IPS-15b (cell line): ENCODE data around the gene NEDD4L.

Source experiments
- H3K27me3 ChIP-seq: one replicate; pipeline ENCODE4 v1.6.1; 2013; ENCODE audit warnings: low read length; ENCODE audit not compliant: control insufficient read depth, insufficient read depth
- H3K36me3 ChIP-seq: one replicate; pipeline ENCODE4 v1.6.1; 2013; ENCODE audit warnings: low read length; ENCODE audit not compliant: control insufficient read depth, insufficient read depth
- H3K4me1 ChIP-seq: one replicate; pipeline ENCODE4 v1.6.1; 2013; ENCODE audit warnings: mild to moderate bottlenecking, low read length; ENCODE audit not compliant: control insufficient read depth, insufficient read depth
- H3K4me3 ChIP-seq: one replicate; pipeline ENCODE4 v1.5.1; 2013; ENCODE audit warnings: low read depth, low read length
- H3K9ac ChIP-seq: one replicate; pipeline ENCODE4 v1.6.1; 2013; ENCODE audit warnings: low read depth, mild to moderate bottlenecking, low read length
- H3K9me3 ChIP-seq: one replicate; pipeline ENCODE4 v1.6.1; 2013; ENCODE audit warnings: mild to moderate bottlenecking, low read length; ENCODE audit not compliant: control insufficient read depth, insufficient read depth

The NEDD4L gene

GRCh38 chr18:58013241-58014211 lies 30.5 kb upstream of the NEDD4L start:
- H3K4me1 ChIP-seq: peaks cover 9% of the 10 kb centered on the region
- no peaks in the 10 kb centered on the region for H3K9me3 ChIP-seq
- H3K4me3 ChIP-seq: no peak overlapping the region
- no peak overlapping the region for H3K9ac ChIP-seq
- no peaks in the 10 kb centered on the region for H3K27me3 ChIP-seq
- no peaks in the 10 kb centered on the region for H3K36me3 ChIP-seq

- Histone ChIP-seq H3K9me3 (no peaks in the 10 kb centered on the region), H3K9ac (no peak overlapping the region), H3K36me3 (no peaks in the 10 kb centered on the region), H3K4me3 (no peak overlapping the region), H3K27me3 (no peaks in the 10 kb centered on the region), H3K4me1 (peaks cover 9% of the 10 kb centered on the region)
Observed at GRCh38 chr18:58015065-58015780, 28.8 kb upstream of the NEDD4L start.

GRCh38 chr18:58017267-58017666 lies 26.8 kb upstream of the NEDD4L start:
- Histone ChIP-seq H3K4me1 (peaks cover 9% of the 10 kb centered on the region), H3K4me3 (no peak overlapping the region), H3K9me3 (no peaks in the 10 kb centered on the region), H3K27me3 (no peaks in the 10 kb centered on the region), H3K36me3 (no peaks in the 10 kb centered on the region), H3K9ac (no peak overlapping the region)

GRCh38 chr18:58020567-58021107 lies 23.4 kb upstream of the NEDD4L start:
- no peak overlapping the region for H3K4me3 ChIP-seq
- H3K4me1 ChIP-seq: peaks cover under 1% of the 10 kb centered on the region
- H3K27me3 ChIP-seq: no peaks in the 10 kb centered on the region
- no peaks in the 10 kb centered on the region for H3K36me3 ChIP-seq
- no peaks in the 10 kb centered on the region for H3K9me3 ChIP-seq
- no peak overlapping the region for H3K9ac ChIP-seq

GRCh38 chr18:58021504-58021903 lies 22.5 kb upstream of the NEDD4L start:
- Histone ChIP-seq H3K4me3 (no peak overlapping the region), H3K4me1 (peaks cover 7% of the 10 kb centered on the region), H3K27me3 (no peaks in the 10 kb centered on the region), H3K36me3 (no peaks in the 10 kb centered on the region), H3K9ac (no peak overlapping the region), H3K9me3 (no peaks in the 10 kb centered on the region)

GRCh38 chr18:58023108-58023507 lies 20.9 kb upstream of the NEDD4L start:
- Histone ChIP-seq H3K4me1 (peaks cover 7% of the 10 kb centered on the region), H3K9ac (no peak overlapping the region), H3K27me3 (no peaks in the 10 kb centered on the region), H3K4me3 (no peak overlapping the region), H3K36me3 (no peaks in the 10 kb centered on the region), H3K9me3 (no peaks in the 10 kb centered on the region)

- H3K9me3 ChIP-seq: no peaks in the 10 kb centered on the region
- peaks cover 7% of the 10 kb centered on the region for H3K4me1 ChIP-seq
- H3K27me3 ChIP-seq: no peaks in the 10 kb centered on the region
- no peaks in the 10 kb centered on the region for H3K36me3 ChIP-seq
- no peak overlapping the region for H3K4me3 ChIP-seq
- H3K9ac ChIP-seq: no peak overlapping the region
Observed at GRCh38 chr18:58024139-58024538, 19.9 kb upstream of the NEDD4L start.

- Histone ChIP-seq H3K9ac (no peak overlapping the region), H3K4me1 (peaks cover 7% of the 10 kb centered on the region), H3K36me3 (no peaks in the 10 kb centered on the region), H3K27me3 (no peaks in the 10 kb centered on the region), H3K4me3 (no peak overlapping the region), H3K9me3 (no peaks in the 10 kb centered on the region)
Observed at GRCh38 chr18:58025205-58025604, 18.8 kb upstream of the NEDD4L start.

GRCh38 chr18:58025733-58026132 lies 18.3 kb upstream of the NEDD4L start:
- Histone ChIP-seq H3K9me3 (no peaks in the 10 kb centered on the region), H3K36me3 (no peaks in the 10 kb centered on the region), H3K4me1 (peaks cover 7% of the 10 kb centered on the region), H3K9ac (no peak overlapping the region), H3K27me3 (no peaks in the 10 kb centered on the region), H3K4me3 (no peak overlapping the region)

GRCh38 chr18:58026395-58026794 lies 17.6 kb upstream of the NEDD4L start:
- H3K9ac ChIP-seq: no peak overlapping the region
- peaks cover 7% of the 10 kb centered on the region for H3K4me1 ChIP-seq
- H3K36me3 ChIP-seq: no peaks in the 10 kb centered on the region
- H3K9me3 ChIP-seq: no peaks in the 10 kb centered on the region
- no peak overlapping the region for H3K4me3 ChIP-seq
- H3K27me3 ChIP-seq: no peaks in the 10 kb centered on the region

GRCh38 chr18:58026857-58027256 lies 17.2 kb upstream of the NEDD4L start:
- Histone ChIP-seq H3K4me3 (no peak overlapping the region), H3K4me1 (peaks cover 7% of the 10 kb centered on the region), H3K9ac (no peak overlapping the region), H3K27me3 (no peaks in the 10 kb centered on the region), H3K36me3 (no peaks in the 10 kb centered on the region), H3K9me3 (no peaks in the 10 kb centered on the region)
